HG02610 (cell line): ENCODE measurements around the gene HSP90B1.
A peak's percentile ranks its signal among the peaks of the same experiment; 100 is the strongest.

Experiments
- ATAC-seq: cut with Tn5 transposase; IDR thresholded peaks from one replicate; pipeline ENCODE4 v1.9.1; 2021; ENCODE audit warnings: mild to moderate bottlenecking, moderate library complexity; ENCODE audit not compliant: unreplicated experiment

HSP90B1 gene

DNA sequence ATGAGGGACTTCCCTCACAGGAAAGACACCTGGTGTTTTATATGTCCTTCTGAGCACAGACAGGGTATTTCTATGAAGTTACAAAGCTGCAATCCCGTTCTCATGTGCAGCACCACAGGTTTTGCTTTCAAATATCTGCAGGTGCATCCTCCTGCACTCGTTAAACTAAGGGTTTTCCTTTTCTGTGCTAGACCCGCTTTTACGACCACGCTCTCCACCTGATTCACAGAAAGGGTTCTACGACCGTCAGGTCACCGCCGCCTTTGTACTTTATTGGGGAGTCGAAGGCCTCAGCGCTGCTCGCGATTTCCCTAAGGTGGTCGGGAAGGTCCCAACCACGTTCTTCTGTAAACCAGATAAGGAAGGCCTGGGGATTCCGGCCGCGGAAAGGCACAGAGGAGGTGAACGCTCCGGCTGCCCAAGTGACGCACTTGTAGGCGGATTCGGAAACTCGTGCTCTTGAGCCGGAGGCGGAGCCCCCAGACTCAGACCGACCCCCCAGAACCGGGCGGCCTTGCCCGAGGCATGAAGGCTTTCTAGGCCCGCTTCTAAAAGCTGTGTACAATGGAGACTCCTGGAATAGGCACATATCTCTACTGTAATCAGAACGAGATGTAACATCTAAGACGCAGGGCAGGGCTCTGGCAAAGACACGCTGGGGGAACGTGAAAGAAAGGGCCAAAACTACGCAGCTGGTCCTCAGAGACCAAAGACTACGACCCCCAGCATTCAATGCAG, 995 bp upstream of the HSP90B1 start:
- ATAC-seq, result peak; percentile 12

DNA sequence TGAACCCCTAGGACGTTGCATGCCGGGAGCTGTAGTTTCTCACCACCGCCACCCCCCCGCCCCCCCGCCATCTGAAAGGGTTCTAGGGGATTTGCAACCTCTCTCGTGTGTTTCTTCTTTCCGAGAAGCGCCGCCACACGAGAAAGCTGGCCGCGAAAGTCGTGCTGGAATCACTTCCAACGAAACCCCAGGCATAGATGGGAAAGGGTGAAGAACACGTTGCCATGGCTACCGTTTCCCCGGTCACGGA, 501 bp upstream of the HSP90B1 start:
- ATAC-seq, result no peak

DNA sequence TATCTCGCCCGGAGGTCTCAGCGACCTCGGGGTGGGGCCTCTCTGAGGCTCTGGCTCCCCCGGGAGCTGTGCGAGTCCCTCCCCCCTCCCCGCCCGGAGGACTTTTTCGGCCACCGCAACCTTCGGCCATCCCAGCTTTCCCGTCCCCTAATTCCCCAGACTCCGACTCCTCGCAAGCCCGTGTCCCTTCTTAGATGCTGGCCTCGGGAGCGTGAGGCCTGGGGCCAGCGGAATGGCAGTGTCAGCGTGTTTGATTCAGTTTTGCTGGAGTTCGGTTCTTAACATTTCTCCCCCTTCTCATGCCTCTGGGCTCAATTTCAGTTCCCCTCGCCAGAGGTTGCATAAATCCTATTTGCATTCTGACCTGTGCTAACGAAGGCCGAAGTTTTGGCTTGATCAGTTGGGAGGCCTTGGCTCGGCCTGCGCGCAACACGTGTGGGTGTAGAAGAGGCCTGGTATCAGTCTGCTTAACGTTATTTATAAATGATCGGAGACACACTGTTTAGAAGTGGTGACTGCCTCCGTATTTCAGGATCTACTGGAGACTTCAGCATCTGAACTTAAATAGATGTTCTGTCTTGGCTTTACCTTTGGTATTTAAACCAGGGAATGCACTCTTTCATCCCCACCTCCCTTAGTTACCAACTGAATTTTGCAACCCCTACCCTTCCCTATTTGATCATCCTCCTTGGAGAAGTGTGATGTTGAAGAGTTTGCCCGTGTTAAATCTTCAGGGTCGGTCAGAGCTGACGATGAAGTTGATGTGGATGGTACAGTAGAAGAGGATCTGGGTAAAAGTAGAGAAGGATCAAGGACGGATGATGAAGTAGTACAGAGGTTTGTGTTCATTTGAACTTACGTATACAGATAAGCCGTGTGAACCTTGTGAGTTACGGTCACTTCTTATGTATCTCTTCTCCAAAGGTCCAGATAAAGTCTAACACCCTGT, 851 bp downstream of the HSP90B1 start:
- ATAC-seq, result no peak

DNA sequence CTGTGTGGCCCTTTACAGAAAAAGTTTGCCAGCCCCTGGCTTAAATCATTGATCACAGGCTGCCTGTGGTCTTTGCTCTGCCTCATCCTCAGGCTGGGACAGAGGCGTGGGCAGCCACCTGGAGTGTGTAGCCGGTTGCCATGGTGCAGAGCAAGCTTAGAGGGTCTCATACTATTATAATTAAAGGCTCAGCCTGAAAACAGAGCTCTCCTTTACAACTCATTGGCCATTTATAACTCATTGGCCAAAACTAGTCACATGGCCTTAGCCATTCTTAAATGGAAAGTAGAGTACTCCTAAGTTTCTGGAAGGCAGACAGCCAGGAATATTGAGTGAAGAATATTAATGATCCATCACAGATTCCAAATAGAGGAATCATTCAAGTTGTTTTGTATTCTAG, 3.0 kb downstream of the HSP90B1 start:
- ATAC-seq, result no peak

DNA sequence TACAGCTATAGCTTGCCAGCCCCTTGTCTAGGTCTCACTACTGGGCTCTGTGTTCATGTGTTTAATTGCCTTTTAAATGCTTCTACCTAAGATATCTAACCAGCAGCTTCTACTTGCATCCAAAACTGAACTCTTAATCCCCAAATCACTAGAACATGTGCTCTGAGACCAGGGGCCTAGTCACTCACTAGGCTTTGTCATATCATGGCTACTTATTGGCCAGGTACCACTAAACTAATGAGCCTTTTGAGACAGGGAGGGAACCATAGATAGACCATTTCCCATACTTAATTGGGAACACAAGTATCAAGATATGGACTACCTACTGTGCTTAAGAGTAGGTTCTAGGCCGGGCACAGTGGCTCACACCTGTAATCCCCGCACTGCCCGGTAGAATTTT, 6.5 kb downstream of the HSP90B1 start:
- no peak for ATAC-seq

DNA sequence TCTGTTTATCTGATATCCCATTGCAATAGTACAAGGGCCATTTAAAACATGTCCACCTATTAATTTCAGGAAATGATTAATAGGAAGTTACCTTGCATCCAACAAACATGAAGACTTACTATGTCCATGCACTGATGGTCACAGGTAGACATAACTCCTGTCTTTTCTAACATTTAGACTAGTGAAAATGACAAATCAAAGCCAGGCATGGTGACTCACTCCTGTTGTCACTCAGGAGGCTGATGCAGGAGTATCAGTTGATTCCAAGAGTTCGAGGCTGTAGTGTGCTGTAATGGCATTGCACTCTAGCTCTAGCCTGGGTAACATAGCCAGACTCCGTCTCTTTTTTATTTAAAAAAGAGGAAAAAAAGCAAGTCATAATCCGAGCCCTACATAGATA, 14.8 kb downstream of the HSP90B1 start:
- ATAC-seq, result no peak

DNA sequence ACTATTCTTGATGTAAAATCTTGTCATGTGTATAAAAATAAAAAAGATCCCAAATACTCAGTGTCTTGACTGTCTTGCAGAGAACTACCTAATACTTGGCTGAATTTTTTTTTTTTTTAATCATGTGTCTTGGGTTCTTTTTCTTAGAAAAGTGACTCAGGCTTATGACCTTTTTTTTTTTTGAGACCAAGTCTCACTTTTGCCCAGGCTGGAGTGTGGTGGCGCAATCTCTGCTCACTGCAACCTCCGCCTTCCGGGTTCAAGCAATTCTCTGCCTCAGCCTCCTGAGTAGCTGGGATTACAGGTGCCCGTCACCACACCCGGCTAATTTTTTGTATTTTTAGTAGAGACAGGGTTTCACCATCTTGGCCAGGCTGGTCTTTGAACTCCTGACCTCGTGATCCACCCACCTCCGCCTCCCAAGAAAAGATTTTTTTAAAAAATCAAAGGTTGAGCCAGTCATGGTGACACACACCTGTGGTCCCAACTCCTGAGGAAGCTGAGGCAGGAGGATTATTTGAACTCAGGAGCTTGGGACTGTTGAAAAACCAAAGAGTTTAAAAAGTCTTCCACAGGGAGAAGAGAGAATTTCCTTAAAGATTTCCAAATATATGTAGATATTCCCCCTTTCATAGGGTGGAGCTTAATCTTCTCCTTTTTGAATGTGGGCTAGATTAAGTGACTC, 17.8 kb downstream of the HSP90B1 start:
- no peak for ATAC-seq

DNA sequence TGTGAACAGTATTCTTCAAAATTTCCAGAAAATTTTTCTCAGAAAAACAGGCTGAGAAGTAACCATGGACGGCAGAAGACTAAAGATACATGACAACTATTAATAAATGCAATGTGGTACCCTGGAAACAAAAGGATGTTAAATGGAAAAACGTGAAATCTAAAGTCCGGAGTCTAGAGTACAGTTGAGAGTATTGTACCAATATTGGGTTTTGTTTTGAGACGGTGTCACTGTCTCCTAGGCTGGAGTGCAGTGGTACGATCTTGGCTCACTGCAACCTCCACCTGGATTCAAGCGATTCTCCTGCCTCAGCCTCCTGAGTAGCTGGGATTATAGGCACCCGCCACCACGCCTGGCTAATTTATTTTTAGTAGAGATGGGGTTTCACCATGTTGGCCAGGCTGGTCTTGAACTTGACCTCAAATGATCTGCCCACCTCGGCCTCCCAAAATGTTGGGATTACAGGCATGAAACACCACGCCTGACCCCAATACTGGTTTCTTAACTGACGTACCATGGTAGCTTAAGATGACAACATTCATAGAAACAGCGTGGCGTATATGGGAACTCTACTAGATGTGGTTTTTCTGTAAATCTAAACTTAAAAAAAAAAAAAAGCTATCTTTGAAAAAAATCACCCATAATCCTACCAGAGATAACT, 18.7 kb downstream of the HSP90B1 start:
- ATAC-seq, result no peak

DNA sequence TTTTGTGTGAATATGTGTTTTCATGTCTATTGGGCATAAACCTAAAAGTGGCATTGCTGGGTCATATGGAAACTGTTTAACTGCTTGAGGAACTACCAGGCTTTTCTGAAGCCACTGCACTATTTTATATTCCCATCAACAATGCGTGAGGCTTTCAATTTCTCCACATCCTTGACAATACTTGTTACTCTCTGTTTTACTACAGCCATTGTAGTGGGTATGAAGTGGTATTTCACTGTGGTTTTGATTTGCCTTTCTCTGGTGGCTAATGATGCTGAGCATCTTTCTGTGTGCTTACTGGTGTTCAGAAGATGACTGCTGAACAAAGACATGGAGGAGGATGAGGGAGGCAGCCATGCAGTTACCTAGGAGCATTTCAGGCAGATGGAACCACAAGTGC, 22.3 kb downstream of the HSP90B1 start:
- ATAC-seq, result peak; percentile 39

DNA sequence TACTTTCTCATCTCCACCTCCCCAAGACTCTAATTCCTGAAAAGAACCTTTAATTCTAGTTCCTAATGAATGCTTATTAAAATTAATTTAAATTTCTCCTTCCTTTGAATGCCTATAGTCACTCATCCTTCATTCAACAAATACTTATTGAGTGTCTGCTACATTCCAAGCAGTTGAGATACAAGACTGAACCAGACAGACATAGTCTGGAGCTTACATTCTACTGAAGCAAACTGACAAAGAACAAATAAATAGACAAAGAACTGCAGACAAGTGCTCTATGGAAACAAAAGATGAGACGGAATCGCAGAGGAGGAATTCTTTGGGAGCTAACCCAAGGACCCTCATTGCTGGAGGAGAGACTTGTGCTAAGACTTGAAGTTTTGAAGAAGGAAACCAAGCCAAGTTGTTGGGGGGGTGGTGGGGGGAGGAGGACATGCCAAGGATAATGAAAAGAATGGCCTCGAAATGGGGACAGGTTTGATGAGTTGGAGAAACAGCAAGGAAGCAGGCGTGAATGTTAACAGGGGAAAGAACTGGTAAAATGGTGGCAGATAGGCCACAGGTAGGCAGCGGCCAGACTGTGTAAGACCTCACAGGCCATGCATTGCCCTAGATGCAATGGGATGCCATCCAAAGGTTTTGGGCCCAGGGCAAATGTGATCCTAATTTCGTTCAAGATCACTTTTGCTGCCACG, 25.8 kb downstream of the HSP90B1 start:
- ATAC-seq, result no peak

DNA sequence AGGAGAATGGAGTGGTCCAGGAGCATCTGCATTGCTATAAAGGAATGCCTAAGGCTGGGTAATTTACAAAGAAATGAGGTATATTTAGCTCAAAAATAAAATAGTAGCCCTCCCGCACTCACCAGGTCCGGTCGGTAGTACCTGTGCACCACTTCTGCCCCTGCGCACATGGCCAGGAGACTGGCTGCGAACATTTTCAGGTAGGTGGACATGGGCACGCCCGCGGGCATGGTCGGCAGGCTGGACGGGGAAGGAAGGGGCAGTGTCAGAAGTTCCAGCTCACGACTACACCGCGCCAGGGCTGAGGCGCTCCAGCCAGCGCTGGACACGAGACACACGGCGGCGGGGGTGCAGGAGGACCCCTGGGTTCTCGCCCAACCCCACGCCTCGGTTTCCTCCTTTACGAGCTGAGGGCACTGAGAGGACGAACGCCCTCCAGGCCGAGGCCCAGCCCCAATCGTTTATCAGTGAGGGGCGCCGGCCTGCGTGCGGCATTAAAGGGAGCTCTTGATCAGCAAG, 26.4 kb downstream of the HSP90B1 start:
- peak; percentile 4 for ATAC-seq

DNA sequence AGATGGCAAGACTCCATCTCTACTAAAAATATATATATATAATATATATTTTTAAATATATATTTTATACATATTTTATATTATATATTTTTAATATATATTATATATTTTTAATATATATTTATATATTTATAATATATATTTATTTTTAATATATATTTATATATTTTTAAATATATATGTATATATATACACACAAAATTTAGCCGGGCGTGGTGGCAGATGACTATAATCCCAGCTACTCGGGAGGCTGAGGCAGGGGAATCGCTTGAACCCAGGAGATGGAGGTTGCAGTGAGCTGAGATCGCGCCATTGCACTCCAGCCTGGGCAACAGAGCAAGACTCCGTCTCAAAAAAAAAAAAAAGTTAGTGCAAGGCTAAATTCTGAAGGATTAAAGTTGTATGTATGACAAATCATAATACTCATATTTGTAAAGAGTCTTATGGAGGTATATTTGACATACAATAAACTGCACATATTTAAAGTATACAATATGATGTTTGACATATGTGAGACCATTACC, 27.7 kb downstream of the HSP90B1 start:
- ATAC-seq, result no peak

DNA sequence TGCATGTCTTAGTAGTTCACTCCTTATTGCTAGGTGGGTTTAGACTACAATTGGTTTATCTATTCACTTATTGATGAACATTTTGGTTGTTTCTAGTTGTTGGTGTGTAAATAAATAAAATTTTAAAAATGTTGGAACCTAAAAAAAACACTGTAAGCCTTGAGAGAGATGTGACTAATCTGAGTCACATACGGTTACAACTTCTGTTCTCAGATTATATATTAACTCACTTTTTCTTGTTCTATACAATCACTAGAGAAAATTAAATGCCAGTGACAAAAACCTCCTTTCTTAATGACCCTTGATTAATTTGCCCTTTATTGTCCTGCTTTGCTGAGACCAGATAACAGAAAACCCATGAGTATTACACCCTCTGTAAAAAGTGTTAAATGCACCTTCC, 28.4 kb downstream of the HSP90B1 start:
- ATAC-seq, result no peak

DNA sequence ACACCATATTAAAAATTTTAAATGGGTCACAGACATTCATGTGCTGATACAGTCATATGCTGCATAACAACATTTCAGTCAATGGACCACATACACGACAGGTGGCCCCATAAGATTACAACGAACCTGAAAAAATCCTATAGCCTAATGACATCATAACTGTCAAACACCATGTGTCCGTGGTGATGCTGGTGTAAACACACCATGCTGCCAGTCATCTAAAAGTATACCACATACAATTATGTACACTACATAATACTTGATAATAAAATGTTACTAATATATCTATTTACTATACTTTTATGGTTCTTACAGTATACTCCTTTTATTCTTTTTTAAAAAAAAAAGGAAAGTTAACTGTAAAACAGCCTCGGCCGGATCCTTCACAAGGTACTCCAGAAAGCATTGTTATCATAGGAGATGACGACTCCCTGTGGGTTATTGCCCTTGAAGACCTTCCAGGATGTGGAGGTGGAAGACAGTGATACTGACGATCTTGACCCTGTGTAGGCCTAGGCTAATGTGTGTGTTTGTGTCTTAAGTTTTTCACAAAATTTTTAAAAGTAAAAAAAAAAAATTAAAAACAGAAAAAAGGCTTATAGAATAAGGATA, 30.5 kb downstream of the HSP90B1 start:
- ATAC-seq, result no peak

DNA sequence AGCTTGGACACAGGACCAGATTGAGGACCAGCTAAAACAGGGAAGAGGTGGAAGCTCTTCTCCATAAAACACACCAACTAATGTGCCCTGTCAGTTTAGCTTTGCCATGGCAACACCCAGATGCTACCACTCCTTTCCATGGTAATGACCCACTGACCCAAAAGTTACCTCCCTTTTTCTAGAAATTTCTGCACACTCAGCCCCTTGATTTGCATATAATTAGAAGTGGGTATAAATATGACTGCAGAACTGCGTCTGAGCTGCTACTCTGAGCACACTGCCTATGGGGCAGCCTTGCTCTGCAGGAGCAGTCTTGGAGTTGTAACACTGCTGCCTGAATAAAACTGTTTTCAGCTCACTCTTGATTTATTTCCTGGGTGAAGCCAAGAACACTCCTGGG, 32.3 kb downstream of the HSP90B1 start:
- no peak for ATAC-seq

DNA sequence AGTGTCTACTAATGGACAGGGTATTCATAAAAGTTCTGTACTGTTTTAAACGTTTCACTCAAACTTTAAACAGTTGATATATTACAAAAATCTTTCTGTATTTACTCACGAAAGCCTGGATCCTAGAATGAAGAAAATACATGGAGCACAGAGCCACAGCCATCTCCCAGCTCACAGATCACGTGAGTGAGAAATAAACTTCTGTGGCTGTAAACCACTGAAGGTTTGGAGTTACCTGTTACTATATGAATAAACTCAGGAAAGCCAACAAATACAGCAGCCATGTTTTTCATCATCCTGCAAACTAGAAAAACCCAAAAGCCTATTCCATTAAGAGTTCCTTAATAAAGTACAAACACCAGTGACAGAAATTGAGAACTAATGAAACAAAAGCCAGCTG, 34.6 kb downstream of the HSP90B1 start:
- ATAC-seq, result no peak

DNA sequence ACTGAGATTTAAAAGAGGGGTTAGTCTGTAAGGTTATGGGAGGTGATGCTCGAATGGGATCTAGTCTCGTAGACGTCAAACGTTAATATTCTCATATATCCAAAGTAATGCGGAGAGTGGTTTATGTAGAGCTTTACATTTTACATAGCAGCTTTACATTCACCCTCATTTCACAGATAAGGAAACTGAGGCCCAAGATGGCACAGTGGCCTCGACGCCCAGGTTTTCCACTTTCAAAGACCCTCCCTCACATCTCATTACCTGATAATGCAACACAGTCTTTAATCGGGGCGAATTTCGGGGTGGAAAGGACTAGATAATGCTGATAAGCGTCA, 35.0 kb downstream of the HSP90B1 start:
- no peak for ATAC-seq

DNA sequence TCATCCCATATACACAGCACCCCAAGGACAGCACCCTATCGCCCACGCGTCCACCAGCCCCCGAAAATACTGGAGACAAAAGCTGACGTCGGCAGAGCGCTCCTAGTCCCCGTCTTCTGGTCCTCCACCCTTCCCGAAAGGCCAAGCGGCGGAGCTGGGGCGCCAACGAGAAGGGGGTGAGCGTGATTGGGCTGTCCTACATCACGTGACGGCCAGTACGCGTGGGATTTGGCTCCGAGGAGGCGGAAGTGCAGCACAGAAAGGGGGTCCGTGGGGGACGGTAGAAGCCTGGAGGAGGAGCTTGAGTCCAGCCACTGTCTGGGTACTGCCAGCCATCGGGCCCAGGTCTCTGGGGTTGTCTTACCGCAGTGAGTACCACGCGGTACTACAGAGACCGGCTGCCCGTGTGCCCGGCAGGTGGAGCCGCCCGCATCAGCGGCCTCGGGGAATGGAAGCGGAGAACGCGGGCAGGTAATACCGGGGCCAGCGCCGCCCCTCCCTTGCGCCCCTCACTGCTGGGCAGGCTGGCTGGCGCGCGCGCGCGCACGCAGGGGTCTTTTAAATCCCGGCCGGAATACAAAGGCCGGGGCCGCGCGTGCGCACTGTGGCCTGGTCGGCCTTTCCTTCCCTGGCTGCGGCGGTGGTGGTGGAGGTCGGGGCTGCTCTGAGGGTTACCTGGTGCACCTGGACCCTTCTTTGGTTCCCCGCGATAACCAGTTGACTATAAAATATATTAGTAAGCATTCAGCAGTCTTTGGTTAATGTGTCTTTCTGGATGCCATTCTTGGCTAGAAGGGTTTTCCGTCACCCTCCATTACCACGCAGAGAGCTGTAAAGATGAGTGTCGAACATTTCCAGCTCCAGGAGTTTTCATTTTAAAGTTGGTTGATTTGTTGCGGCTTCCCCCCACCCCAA, 35.6 kb downstream of the HSP90B1 start, which contains the start of gene TDG:
TSS of gene TDG (plus strand) at position 283 of the 915 bp plus-strand sequence. CDS start at position 449, 166 bp downstream.
- ATAC-seq, result peak; percentile 95

DNA sequence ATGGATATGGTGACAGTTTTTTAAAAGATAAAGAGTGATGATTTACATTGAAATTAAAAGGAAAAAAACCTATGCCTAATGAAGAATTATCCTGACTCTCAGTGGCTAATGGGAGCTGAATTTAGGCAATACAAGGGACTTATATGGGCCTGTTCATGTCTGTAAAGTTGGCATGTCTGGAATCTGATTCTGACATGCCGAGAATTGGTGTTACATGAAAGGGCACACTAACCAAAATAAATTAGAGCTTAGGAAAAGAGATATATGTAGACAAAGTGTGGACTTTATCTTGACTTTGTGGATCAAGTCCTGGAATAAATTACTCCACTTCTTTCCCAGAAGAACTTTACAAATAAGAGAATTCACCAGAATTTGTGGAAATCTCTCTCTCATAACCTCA, 36.5 kb downstream of the HSP90B1 start:
- no peak for ATAC-seq
